IMR-90 (cell line): ENCODE measurements around the gene LINS1. TPM values are rescaled to one million over a fixed set of nuclear protein-coding genes. Genes with fewer than 3 reads are reported as not detected.

Experiments used
- ATAC-seq: fragments of 200-7000 bp; cut with Tn5 transposase; 2 replicates; pipeline ENCODE4 v1.9.1; 2020; ENCODE audit warnings: low read depth, mild to moderate bottlenecking, moderate library complexity
- BruUV-seq: library from RNA; stranded (reverse); fragments of 400-500 nt; replicated peaks from 2 replicates; lab custom pipeline; 2021; lab: Mats Ljungman, UMichigan
- CTCF ChIA-PET: fragments of 300-600 bp; formaldehyde crosslinking; extraction: SDS; loops from one replicate; lab custom pipeline; 2021; ENCODE audit warnings: antibody characterized with exemption; lab: Yijun Ruan, JAX
- POLR2A ChIA-PET: fragments of 300-600 bp; sonication (Branson Sonifier 250); formaldehyde crosslinking; loops from one replicate; lab custom pipeline; 2022; ENCODE audit warnings: antibody characterized with exemption; ENCODE audit not compliant: unreplicated experiment; lab: Charles Lee
- DNase-seq: peaks from one replicate; pipeline ENCODE4 v3.0.0; 2013
- H2AFZ ChIP-seq: replicated peaks from 2 replicates; pipeline ENCODE3; 2013; ENCODE audit warnings: low read length, mild to moderate bottlenecking; ENCODE audit not compliant: poor library complexity
- H2AK5ac ChIP-seq: 2 replicates; pipeline ENCODE4 v1.6.1; 2013; ENCODE audit warnings: low read depth, low read length, inconsistent platforms
- H2AK9ac ChIP-seq: replicated peaks from 2 replicates; pipeline ENCODE3; 2013; ENCODE audit warnings: mild to moderate bottlenecking, low read depth, low read length, moderate library complexity; ENCODE audit not compliant: poor library complexity
- H2BK120ac ChIP-seq: 2 replicates; pipeline ENCODE4 v1.6.1; 2013; ENCODE audit warnings: low read depth, low read length, inconsistent platforms
- H2BK15ac ChIP-seq: 3 replicates; pipeline ENCODE4 v1.6.1; 2013; ENCODE audit warnings: low read depth, low read length, inconsistent platforms
- H2BK20ac ChIP-seq: 2 replicates; pipeline ENCODE4 v1.6.1; 2013; ENCODE audit warnings: low read depth, mild to moderate bottlenecking, inconsistent platforms, low read length, moderate library complexity
- H2BK5ac ChIP-seq: 2 replicates; pipeline ENCODE4 v1.6.1; 2013; ENCODE audit warnings: mild to moderate bottlenecking, low read depth, low read length, inconsistent platforms; ENCODE audit not compliant: poor library complexity, severe bottlenecking
- H3K14ac ChIP-seq: replicated peaks from 2 replicates; pipeline ENCODE4 v1.6.1; 2013; ENCODE audit warnings: low read depth, low read length, inconsistent platforms
- H3K18ac ChIP-seq: 2 replicates; pipeline ENCODE4 v1.6.1; 2013; ENCODE audit warnings: low read depth, low read length, control low read depth
- H3K23ac ChIP-seq: 2 replicates; pipeline ENCODE4 v1.6.1; 2013; ENCODE audit warnings: low read depth, low read length, inconsistent platforms
- H3K27ac ChIP-seq: 2 replicates; pipeline ENCODE4 v1.5.1; 2013; ENCODE audit warnings: mild to moderate bottlenecking, control low read depth, low read length; ENCODE audit not compliant: insufficient read depth
- H3K27me3 ChIP-seq: 2 replicates; pipeline ENCODE4 v1.6.1; 2013; ENCODE audit warnings: low read length; ENCODE audit not compliant: control insufficient read depth, insufficient read depth
- H3K36me3 ChIP-seq: 2 replicates; pipeline ENCODE4 v1.6.1; 2013; ENCODE audit warnings: low read length, mixed read lengths; ENCODE audit not compliant: control insufficient read depth, insufficient read depth
- H3K4ac ChIP-seq: 2 replicates; pipeline ENCODE4 v1.6.1; 2013; ENCODE audit warnings: low read depth, low read length, inconsistent platforms
- H3K4me1 ChIP-seq: 2 replicates; pipeline ENCODE4 v1.6.1; 2013; ENCODE audit warnings: low read length, mixed read lengths; ENCODE audit not compliant: control insufficient read depth, insufficient read depth
- H3K4me2 ChIP-seq: 2 replicates; pipeline ENCODE4 v1.6.1; 2013; ENCODE audit warnings: low read depth, mild to moderate bottlenecking, control low read depth, low read length, moderate library complexity
- H3K4me3 ChIP-seq: 2 replicates; pipeline ENCODE4 v1.5.1; 2013; ENCODE audit warnings: low read depth, mild to moderate bottlenecking, control low read depth, low read length, moderate library complexity; ENCODE audit not compliant: insufficient read depth
- H3K56ac ChIP-seq: 2 replicates; pipeline ENCODE4 v1.6.1; 2013; ENCODE audit warnings: low read length, inconsistent platforms; ENCODE audit not compliant: insufficient read depth; ENCODE audit errors: extremely low read depth
- H3K79me1 ChIP-seq, 2 experiments: 2 replicates each; pipeline ENCODE4 v1.6.1; 2013; ENCODE audit warnings: low read length in 2 of 2, inconsistent platforms in 1 of 2, low read depth in 1 of 2
- H3K9ac ChIP-seq: 2 replicates; pipeline ENCODE4 v1.6.1; 2013; ENCODE audit warnings: low read depth, low read length, control low read depth
- H3K9me1 ChIP-seq: 2 replicates; pipeline ENCODE4 v1.6.1; 2013; ENCODE audit warnings: low read length, inconsistent platforms; ENCODE audit not compliant: insufficient read depth
- H3K9me3 ChIP-seq: 2 replicates; pipeline ENCODE4 v1.6.1; 2013; ENCODE audit warnings: low read length; ENCODE audit not compliant: control insufficient read depth, insufficient read depth
- H4K20me1 ChIP-seq: 2 replicates; pipeline ENCODE4 v1.6.1; 2013; ENCODE audit warnings: low read length, inconsistent platforms; ENCODE audit not compliant: insufficient read depth
- H4K5ac ChIP-seq: 2 replicates; pipeline ENCODE4 v1.6.1; 2013; ENCODE audit warnings: mild to moderate bottlenecking, low read depth, low read length, control low read depth
- H4K8ac ChIP-seq, 2 experiments: 2 replicates each; pipeline ENCODE4 v1.6.1; 2013; ENCODE audit warnings: low read depth in 2 of 2, low read length in 2 of 2, control low read depth in 1 of 2, inconsistent platforms in 1 of 2
- H4K91ac ChIP-seq: 2 replicates; pipeline ENCODE4 v1.6.1; 2013; ENCODE audit warnings: low read depth, low read length, inconsistent platforms; ENCODE audit not compliant: insufficient read depth
- CEBPB ChIP-seq: IDR thresholded peaks from 2 replicates; pipeline ENCODE4 v1.6.1; 2012; ENCODE audit warnings: low read depth, low read length, improper control_type of control experiment
- CHD1 ChIP-seq: IDR thresholded peaks from 2 replicates; pipeline ENCODE4 v1.6.1; 2012; ENCODE audit warnings: low read depth, low read length, improper control_type of control experiment
- CTCF ChIP-seq: conservative IDR thresholded peaks from 2 replicates; pipeline ENCODE4 v1.5.1; 2012; ENCODE audit warnings: mild to moderate bottlenecking, low read depth, low read length, improper control_type of control experiment
- MAFK ChIP-seq: IDR thresholded peaks from 2 replicates; pipeline ENCODE4 v1.6.1; 2012; ENCODE audit warnings: low read depth, low read length, improper control_type of control experiment
- MAZ ChIP-seq: IDR thresholded peaks from 2 replicates; pipeline ENCODE4 v1.6.1; 2012; ENCODE audit warnings: low read depth, mild to moderate bottlenecking, low read length, improper control_type of control experiment, moderate library complexity, borderline replicate concordance
- NFE2L2 ChIP-seq: fragments of 150-350 bp; IDR thresholded peaks from 2 replicates; pipeline ENCODE4 v1.6.1; 2016; ENCODE audit warnings: low read depth, mild to moderate bottlenecking, low read length
- POLR2A ChIP-seq: IDR thresholded peaks from 2 replicates; pipeline ENCODE4 v1.6.1; 2012; ENCODE audit warnings: mild to moderate bottlenecking, low read depth, low read length
- RAD21 ChIP-seq: IDR thresholded peaks from 2 replicates; pipeline ENCODE4 v1.6.1; 2012; ENCODE audit warnings: low read length, improper control_type of control experiment
- RCOR1 ChIP-seq: IDR thresholded peaks from 2 replicates; pipeline ENCODE4 v1.6.1; 2012; ENCODE audit warnings: mild to moderate bottlenecking, low read length, improper control_type of control experiment; ENCODE audit not compliant: insufficient replicate concordance
- RFX5 ChIP-seq: IDR thresholded peaks from 2 replicates; pipeline ENCODE4 v1.8.0; 2012; ENCODE audit warnings: low read depth, mild to moderate bottlenecking, low read length, moderate library complexity
- USF2 ChIP-seq: fragments of 150-350 bp; IDR thresholded peaks from 2 replicates; pipeline ENCODE4 v1.6.1; 2017; ENCODE audit warnings: mild to moderate bottlenecking, antibody characterized with exemption, low read length, low read depth
- WGBS, 2 experiments: methylation state at CpG; one replicate each; pipeline versions ENCODE4 v1.1.5 to v1.1.7; 2013; ENCODE audit warnings: missing lambda C conversion rate in 2 of 2; ENCODE audit not compliant: insufficient read length in 1 of 2; ENCODE audit errors: extremely low coverage in 2 of 2; 5-methylcytosine and 5-hydroxymethylcytosine counted together
- dilution Hi-C: fragments of 300-500 bp; cut with HindIII; formaldehyde crosslinking; loops from one replicate; pipeline ENCODE4 v1.14.3; 2018; ENCODE audit warnings: low sequenced_read_pairs; ENCODE audit not compliant: unreplicated experiment
- in situ Hi-C: fragments of 300-500 bp; cut with MboI; formaldehyde crosslinking; loops from 3 replicates; pipeline ENCODE4 v1.14.3; 2019; ENCODE audit warnings: low sequenced_read_pairs, inconsistent platforms, mixed read lengths
- intact Hi-C: fragments of 100-400 bp; cut with micrococcal nuclease; formaldehyde crosslinking; loops from 2 replicates; pipeline ENCODE4 v1.10.0; 2022
- polyA plus RNA-seq, 3 experiments: library from polyadenylated mRNA; depleted of rRNA; stranded (reverse); fragments of >200 nt; gene quantifications; 2 replicates each; pipeline ENCODE4 v1.2.3, GENCODE V29; 2012; ENCODE audit warnings: low replicate concordance in 1 of 3
- total RNA-seq: library from RNA; depleted of rRNA; stranded (reverse); fragments of >200 nt; gene quantifications from 2 replicates; pipeline ENCODE4 v1.2.3, GENCODE V29; 2012

The LINS1 gene
- total and polyA plus RNA-seq, 2 of the 4 experiments (the other 2 are of a cell fraction) = 6.9 to 10.6 TPM

- Histone ChIP-seq H3K36me3 (no peaks in the 10 kb centered on the region), H3K4ac (no peak overlapping the region), H2BK120ac (no peak overlapping the region), H2AK9ac (no peak overlapping the region), H3K9ac (no peak overlapping the region), H3K9me1 (no peaks in the 10 kb centered on the region), H2AK5ac (no peak overlapping the region), H2BK5ac (no peak overlapping the region), H3K9me3 (no peaks in the 10 kb centered on the region), H4K5ac (no peak overlapping the region), H4K20me1 (no peaks in the 10 kb centered on the region), H3K27ac (no peak overlapping the region), H4K8ac (no peak overlapping the region), H3K79me1 (no peaks in the 10 kb centered on the region), H3K56ac (no peak overlapping the region), H3K4me1 (no peaks in the 10 kb centered on the region), H3K14ac (no peak overlapping the region), H3K18ac (no peak overlapping the region), H4K91ac (no peak overlapping the region), H2BK15ac (no peak overlapping the region), H2BK20ac (no peak overlapping the region), H3K27me3 (no peaks in the 10 kb centered on the region), H2AFZ (no peak overlapping the region), H3K4me3 (no peak overlapping the region), H3K4me2 (no peak overlapping the region), H3K23ac (no peak overlapping the region)
- intact Hi-C loops = no loop called here
- DNase-seq (no peak), ATAC-seq (no peak)
- TF ChIP-seq RCOR1 (no peak), USF2 (no peak), RAD21 (no peak), MAFK (no peak), CEBPB (no peak), CTCF (no peak), CHD1 (no peak), NFE2L2 (no peak), RFX5 (no peak), POLR2A (no peak), MAZ (no peak)
- WGBS, 2 experiments = no CpG with 5 or more reads among the region's 1 CpG
- POLR2A ChIA-PET = interaction anchor here (0.7 kb wide), 1 partner anchor 647 kb away, joined by 18 read pairs; no protein-coding TSS in a partner anchor
- in situ Hi-C loops = no loop called here
- dilution Hi-C loops = no loop called here
- CTCF ChIA-PET = no interaction called here
- no TSS peak for BruUV-seq
These were observed 68.1 kb downstream of the LINS1 start for GRCh38 chr15:100533886-100534285.
